Hematopoietic multipotent progenitor cell (in vitro differentiated cells): ENCODE measurements around the gene ETFBKMT. TPM values are rescaled to one million over a fixed set of nuclear protein-coding genes. Genes with fewer than 3 reads are reported as not detected.

Source experiments
- DNase-seq, 3 donors: peaks; one replicate each; pipeline ENCODE4 v3.0.0-alpha.2; 2011 to 2015; ENCODE audit warnings: low read depth in 2 of 3, low spot score in 2 of 3
- total RNA-seq: library from RNA; depleted of rRNA; stranded (reverse); fragments of >200 nt; gene quantifications from one replicate; pipeline ENCODE4 v1.2.3, GENCODE V29; 2012

Gene ETFBKMT
- total RNA-seq = 2.4 TPM

- peak; percentile 74 to 84 (median 76) for DNase-seq
These were observed at the start of gene ETFBKMT for GRCh38 chr12:31659087-31659942. Gene ETFBKMT, plus strand, starts transcription at chr12:31659688. Its CDS starts 2,266 bp downstream, at chr12:31661954.

DNA sequence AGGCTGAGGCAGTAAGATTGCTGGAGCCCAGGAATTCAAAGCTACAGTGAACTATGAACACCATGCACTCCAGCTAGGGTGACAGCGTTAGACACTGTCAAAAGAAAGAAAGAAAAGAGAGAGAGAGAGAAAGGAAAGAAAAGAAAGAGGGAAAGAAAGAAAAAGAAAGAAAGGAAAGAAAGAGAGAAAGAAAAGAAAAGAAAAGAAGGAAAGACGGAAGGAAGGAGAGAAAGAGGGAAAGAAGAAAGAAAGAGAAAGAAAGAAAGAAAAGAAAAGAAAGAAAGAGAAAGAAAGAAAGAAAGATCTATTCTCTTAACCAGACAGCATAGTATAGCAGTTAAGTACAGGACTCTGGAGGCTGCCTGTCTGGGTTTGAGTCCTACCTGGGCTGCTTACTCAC lies 46.7 kb upstream of the ETFBKMT start:
- DNase-seq = no peak

DNA sequence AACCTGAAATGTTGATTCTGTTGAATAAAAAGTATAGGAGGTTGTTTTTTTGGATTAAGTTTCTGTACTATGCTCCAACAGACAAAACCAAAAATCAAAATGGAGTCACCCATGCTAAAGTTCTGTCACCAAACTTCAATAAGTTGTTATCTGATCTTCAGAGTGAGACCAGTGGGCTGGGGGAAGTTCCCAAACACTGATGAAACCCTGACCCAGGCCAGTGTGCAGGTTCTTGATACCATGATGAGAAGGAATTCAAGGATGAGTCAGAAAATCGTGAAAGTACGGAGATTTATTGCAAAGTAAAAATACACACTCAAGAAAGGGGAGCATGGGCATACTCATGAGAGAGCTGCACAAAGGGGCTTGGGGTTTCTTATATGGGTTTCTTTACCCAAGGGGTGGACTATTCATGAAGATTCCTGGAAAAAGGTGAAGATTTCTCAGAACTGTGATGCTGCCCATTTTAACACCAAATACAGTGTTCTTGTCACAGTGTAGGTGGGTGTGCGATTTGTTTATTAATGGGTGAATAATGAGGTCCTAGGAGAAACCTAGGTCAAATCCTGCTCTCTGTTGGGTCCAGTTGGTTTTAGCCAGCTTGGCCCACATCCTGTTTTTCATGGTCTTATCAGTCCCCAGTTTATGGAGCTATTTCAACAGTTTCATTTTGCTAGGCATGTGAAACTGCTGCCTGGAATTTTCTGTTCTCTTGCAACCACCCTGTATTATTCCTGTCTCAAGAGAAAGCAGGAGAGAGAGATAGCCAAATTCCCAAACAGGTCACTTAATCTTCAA lies 41.1 kb upstream of the ETFBKMT start:
- DNase-seq = no peak

DNA sequence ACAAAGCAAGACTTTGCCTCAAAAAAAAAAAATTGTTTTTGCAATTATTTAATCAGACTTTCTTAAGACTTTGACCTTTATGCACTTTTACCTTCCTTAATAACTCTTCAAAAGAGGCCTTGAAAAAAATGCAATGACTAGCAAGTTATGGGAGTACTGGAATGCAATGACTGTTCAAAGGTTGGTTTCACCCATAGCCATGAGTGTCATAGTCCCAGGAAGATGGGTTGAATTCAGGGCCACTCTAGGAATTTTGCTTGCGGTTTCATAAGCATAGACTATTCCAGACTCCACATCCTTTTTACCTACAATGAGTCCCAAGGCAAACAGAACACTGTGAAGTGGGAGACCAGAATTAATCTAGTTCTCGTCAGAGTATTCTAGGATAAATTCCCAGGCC lies 39.2 kb upstream of the ETFBKMT start:
- DNase-seq = no peak

DNA sequence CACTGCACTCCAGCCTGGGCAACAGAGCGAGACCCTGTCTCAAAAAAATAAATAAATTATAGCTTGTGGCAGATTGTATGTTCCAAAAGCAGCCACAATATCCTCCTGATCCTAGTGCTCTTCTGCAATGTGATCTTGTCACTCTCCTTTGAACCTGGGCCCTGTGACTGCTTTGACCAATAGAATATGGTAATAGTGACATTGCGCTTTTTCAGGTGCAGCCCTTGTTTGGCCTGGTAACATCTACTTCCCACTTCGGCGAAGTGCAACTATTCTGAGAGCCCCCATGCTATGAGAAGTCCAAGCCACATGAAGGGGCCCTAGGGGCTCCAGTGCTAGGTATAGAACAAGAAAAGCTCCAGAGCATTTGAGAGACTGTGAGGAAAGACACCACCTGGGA lies 37.5 kb upstream of the ETFBKMT start:
- no peak for DNase-seq

DNA sequence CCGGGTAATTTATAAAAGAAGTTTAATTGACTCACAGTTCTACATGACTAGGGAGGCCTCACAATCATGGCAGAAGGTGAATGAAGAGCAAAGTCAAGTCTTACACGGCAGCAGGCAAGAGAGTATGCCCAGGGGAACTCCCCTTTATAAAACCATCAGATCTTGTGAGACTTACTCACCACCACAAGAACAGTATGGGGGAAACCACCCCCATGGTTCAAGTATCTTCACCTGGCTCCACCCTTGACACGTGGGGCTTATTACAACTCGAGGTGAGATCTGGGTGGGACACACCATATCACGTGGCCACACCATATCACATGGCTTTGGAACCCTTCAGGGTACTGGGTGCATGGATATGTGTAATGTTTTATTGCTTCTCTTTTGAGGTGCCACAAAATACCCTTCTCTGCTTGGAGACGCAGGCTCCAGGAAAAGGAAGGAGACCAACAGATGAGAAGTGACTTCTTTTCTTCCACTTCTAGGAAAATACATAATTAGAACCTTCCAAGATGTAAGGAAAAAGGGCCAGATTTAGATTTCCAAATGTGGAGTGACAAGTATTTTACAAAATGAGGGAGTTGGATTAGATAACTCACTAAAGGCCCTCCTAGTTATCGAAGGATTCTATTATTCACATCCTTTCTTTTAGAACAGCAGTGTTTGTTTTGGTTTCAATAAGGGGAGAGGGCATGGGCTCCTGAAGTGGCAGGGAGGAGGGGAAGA lies 33.1 kb upstream of the ETFBKMT start:
- DNase-seq = no peak

- no peak for DNase-seq
These were observed 31.9 kb upstream of the ETFBKMT start for GRCh38 chr12:31627456-31628054.

GRCh38 chr12:31629756-31630732 lies 29.4 kb upstream of the ETFBKMT start:
- DNase-seq = no peak

DNA sequence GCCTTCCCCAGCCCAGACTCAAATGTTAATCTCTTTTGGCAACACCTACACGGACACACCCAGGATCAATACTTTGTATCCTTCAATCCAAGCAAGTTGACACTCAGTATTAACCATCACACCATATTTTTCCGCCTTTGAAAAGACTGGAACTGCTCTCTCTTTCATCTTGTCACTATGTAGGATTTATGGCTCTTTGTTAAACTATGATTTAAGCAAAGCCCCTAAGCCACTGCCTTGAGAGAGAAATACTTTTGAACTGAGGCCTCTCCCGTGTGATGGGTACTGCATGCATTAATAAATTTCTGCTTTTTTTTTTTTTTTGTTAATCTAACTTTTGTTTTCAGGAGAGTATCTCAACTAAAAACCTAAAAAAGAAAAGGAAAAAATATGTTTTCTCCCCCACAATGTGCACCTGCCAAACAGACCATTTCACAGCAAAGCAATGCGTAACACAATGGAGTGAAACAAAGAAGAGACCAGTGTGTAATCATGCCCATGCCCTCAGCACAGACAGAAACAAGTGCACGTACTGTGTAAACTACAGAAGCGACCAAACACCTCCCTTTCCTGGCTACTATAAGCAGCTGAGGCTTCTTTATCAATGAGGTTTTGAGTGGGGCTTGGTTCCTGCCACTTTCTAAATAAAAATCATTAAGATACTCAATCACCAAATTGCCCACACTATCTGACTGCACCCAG lies 28.3 kb upstream of the ETFBKMT start:
- DNase-seq = no peak

DNA sequence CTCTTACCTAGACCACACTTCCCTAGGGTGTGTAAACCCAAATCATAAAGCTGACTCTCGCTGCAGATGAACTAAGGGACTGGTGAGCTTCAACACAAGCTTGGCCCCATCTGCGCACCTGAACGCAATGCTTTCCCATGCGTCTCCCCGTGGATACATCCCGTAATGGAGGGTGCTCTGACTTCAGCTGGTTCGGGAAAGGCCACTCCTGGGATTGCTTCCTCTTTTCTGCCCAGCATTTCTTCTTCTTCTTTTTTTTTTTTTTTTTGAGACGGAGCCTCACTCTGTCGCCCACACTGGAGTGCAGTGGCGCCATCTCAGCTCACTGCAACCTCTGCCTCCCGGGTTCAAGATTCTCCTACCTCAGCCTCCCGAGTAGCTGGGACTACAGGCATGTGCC lies 27.7 kb upstream of the ETFBKMT start:
- DNase-seq = no peak

DNA sequence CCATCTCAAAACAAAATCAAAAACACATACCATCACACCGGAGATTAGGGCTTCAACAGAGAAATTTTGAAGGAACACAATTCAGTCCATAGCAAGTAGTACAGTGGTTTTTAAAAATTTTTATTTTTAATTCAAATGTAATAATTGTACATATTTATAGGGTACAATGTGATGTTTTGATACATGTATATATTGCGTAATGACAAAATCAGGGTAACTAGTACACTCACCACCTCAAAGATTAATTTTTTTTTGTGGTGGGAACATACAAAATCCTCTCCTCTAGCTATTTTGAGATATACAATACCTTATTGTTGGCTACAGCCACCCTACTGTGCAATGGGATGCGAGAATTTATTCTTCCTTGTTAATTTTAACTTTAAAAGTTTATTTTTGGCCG lies 26.0 kb upstream of the ETFBKMT start:
- DNase-seq = no peak

DNA sequence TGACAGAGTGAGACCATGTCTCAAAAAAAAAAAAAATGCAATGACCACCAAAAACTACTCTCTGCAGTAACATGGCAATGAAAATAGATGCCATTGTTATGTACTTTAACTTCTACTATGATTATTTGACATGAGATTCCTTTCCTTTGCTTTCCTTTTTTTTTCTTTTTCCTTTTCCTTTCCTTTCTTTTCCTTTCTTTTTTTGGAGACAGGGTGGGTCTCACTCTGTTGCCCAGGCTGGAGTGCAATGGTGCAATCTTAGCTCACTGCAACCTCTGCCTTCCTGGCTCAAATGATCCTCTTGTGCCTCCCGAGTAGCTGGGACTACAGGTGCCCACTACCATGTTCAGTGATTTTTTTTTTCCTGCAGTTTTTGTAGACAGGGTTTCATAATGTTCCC lies 24.9 kb upstream of the ETFBKMT start:
- no peak for DNase-seq

DNA sequence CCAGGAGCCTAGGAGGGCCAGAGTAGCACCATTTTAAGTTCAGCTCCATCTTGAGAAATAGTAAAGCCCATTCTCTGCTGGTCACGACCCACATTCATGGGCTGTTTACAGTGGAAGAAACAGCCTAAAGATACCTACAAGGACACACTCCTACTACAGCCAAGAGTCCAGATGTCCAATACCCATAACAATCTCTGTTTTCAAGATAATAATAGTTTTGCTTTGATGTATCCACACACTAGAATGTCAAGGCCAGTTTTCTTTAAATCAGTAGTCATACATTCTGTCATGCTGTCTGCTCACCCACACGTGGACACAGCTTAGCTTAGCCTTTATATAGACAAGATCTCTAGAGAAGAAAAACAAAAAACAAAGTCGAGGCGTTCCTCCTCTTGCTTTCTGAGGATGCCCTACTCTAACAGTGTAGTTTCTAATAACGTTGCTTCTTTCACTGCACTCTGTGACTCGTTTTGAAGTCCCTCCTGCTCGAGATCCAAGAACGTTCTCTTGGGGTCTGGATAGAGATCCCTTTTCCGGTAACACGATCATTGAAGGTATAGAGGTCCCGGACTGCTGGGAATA lies 17.9 kb upstream of the ETFBKMT start:
- DNase-seq = no peak

- DNase-seq = no peak
These were observed 15.0 kb upstream of the ETFBKMT start for GRCh38 chr12:31644536-31644935.

- peak in 2 of 3 donors; percentile 17 to 56 for DNase-seq
These were observed 13.6 kb upstream of the ETFBKMT start for GRCh38 chr12:31645924-31646323.

DNA sequence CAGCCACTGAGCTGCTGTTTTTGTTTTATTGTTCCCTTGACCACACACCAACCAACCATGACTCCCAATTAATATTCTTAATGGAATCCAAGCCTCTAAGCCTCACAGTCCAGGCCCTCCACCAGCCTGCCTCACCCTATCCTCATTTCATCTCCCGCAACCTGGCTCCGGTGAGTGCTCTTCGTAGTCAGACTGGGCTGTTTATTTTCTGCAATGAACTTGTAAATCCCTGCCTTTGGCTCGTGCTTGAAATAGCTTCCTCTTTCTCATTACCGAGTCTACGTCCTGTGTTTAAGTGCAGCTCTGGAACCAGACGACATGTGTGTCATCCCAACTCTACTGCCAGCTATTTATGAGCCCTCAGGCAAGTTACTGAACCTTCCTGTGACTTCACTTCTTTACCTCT lies 12.4 kb upstream of the ETFBKMT start:
- DNase-seq = peak in 2 of 3 donors; percentile 43 to 75

GRCh38 chr12:31650918-31651317 lies 8.6 kb upstream of the ETFBKMT start:
- DNase-seq = no peak

DNA sequence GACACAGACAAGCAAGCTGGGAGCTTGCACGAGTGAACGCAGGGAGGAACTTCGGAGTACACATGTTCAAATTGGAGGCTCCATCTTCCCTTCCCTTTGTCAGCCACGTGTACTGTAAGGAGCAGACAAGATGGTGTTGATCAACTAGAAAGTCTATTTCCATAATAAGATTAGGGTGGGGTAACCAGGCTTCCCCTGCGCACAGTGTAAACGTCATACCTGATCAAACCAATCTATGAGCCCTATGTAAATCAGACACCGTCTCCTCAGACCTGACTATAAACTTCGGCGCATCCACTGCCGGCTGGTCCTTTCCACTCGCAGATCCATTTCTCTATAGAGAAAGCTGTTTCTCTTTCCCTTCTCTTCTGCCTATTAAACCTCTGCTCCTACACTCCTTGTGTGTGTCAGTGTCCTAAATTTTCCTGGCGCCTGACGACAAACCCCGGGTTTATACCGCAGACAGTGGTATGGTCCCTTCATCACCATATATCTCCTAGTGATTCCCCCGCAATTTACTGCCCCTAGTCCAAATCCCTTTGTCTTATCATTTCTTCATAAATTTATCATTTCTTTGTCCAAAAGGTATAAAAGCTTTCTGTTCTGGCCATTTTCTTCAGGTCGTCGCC lies 7.5 kb upstream of the ETFBKMT start:
- peak in 1 of 3 donors; percentile 46 for DNase-seq
